Rectal smooth muscle tissue (tissue), 1 donor: ENCODE measurements around the gene ZNF497.
"Not testable (repeated sequence)": the region's sequence is repeated elsewhere in the genome, so short reads cannot be mapped to it uniquely, and the experiment has no call there.

Experiments
- H3K27ac ChIP-seq: one replicate; pipeline ENCODE4 v1.7.0; 2013; ENCODE audit warnings: low read depth, low read length, inconsistent platforms
- H3K27me3 ChIP-seq: one replicate; pipeline ENCODE4 v1.7.0; 2013; ENCODE audit warnings: low read length; ENCODE audit not compliant: control insufficient read depth, insufficient read depth
- H3K36me3 ChIP-seq: one replicate; pipeline ENCODE4 v1.7.0; 2013; ENCODE audit warnings: low read length; ENCODE audit not compliant: control insufficient read depth, insufficient read depth
- H3K4me1 ChIP-seq: one replicate; pipeline ENCODE4 v1.7.0; 2013; ENCODE audit warnings: low read length; ENCODE audit not compliant: control insufficient read depth, insufficient read depth
- H3K4me3 ChIP-seq: one replicate; pipeline ENCODE4 v1.7.0; 2013; ENCODE audit warnings: low read length
- H3K9ac ChIP-seq: one replicate; pipeline ENCODE4 v1.7.0; 2013; ENCODE audit warnings: low read length

Gene ZNF497

GRCh38 chr19:58325311-58326022 is 37.1 kb downstream of the ZNF497 start:
- no peaks in the 10 kb centered on the region for H3K36me3 ChIP-seq
- H3K27ac ChIP-seq, result no peak overlapping the region
- H3K4me3 ChIP-seq, result peak overlapping the region; percentile 5
- no peaks in the 10 kb centered on the region for H3K27me3 ChIP-seq
- H3K9ac ChIP-seq, result no peak overlapping the region
- peaks cover 4% of the 10 kb centered on the region for H3K4me1 ChIP-seq

- Histone ChIP-seq H3K4me3 (no peak overlapping the region), H3K36me3 (peaks cover 10% of the 10 kb centered on the region), H3K9ac (no peak overlapping the region), H3K27ac (no peak overlapping the region), H3K4me1 (no peaks in the 10 kb centered on the region), H3K27me3 (no peaks in the 10 kb centered on the region)
These were observed 43.3 kb downstream of the ZNF497 start for GRCh38 chr19:58319241-58319640.

- Histone ChIP-seq H3K36me3 (peaks cover 10% of the 10 kb centered on the region), H3K9ac (no peak overlapping the region), H3K27ac (no peak overlapping the region), H3K4me1 (no peaks in the 10 kb centered on the region), H3K27me3 (no peaks in the 10 kb centered on the region), H3K4me3 (no peak overlapping the region)
These were observed 44.3 kb downstream of the ZNF497 start for GRCh38 chr19:58318297-58318696.

- no peak overlapping the region for H3K4me3 ChIP-seq
- H3K36me3 ChIP-seq, result peaks cover 14% of the 10 kb centered on the region
- H3K27me3 ChIP-seq, result no peaks in the 10 kb centered on the region
- H3K9ac ChIP-seq, result no peak overlapping the region
- H3K4me1 ChIP-seq, result no peaks in the 10 kb centered on the region
- no peak overlapping the region for H3K27ac ChIP-seq
These were observed 45.0 kb downstream of the ZNF497 start for GRCh38 chr19:58317476-58318072.

GRCh38 chr19:58315580-58315979 is 47.0 kb downstream of the ZNF497 start:
- H3K27me3 ChIP-seq, result no peaks in the 10 kb centered on the region
- no peak overlapping the region for H3K27ac ChIP-seq
- H3K36me3 ChIP-seq, result peaks cover 23% of the 10 kb centered on the region
- no peaks in the 10 kb centered on the region for H3K4me1 ChIP-seq
- H3K4me3 ChIP-seq, result no peak overlapping the region
- H3K9ac ChIP-seq, result no peak overlapping the region

- H3K9ac ChIP-seq, result no peak overlapping the region
- no peak overlapping the region for H3K27ac ChIP-seq
- no peaks in the 10 kb centered on the region for H3K4me1 ChIP-seq
- no peaks in the 10 kb centered on the region for H3K27me3 ChIP-seq
- H3K36me3 ChIP-seq, result peaks cover 23% of the 10 kb centered on the region
- no peak overlapping the region for H3K4me3 ChIP-seq
These were observed 51.1 kb downstream of the ZNF497 start for GRCh38 chr19:58311345-58311865.

GRCh38 chr19:58310685-58311084 is 51.9 kb downstream of the ZNF497 start:
- H3K27ac ChIP-seq, H3K4me1 ChIP-seq, H3K27me3 ChIP-seq, H3K4me3 ChIP-seq, H3K9ac ChIP-seq: not testable (repeated sequence)
- H3K36me3 ChIP-seq, result peaks cover 18% of the 10 kb centered on the region

- Histone ChIP-seq H3K36me3 (peaks cover 11% of the 10 kb centered on the region), H3K4me3 (no peak overlapping the region), H3K9ac (no peak overlapping the region), H3K27ac (no peak overlapping the region), H3K4me1 (peaks cover 3% of the 10 kb centered on the region), H3K27me3 (no peaks in the 10 kb centered on the region)
These were observed 54.8 kb downstream of the ZNF497 start for GRCh38 chr19:58307736-58308135.

GRCh38 chr19:58305932-58306323 is 56.6 kb downstream of the ZNF497 start:
- no peak overlapping the region for H3K27ac ChIP-seq
- H3K27me3 ChIP-seq, result no peaks in the 10 kb centered on the region
- H3K9ac ChIP-seq, result peak overlapping the region; percentile 96
- peaks cover 3% of the 10 kb centered on the region for H3K4me1 ChIP-seq
- peak overlapping the region; percentile 100 for H3K4me3 ChIP-seq
- peaks cover under 1% of the 10 kb centered on the region for H3K36me3 ChIP-seq

- Histone ChIP-seq H3K4me3 (peak within 1 kb of the TSS; percentile 100), H3K4me1 (peaks cover 3% of the 10 kb centered on the region), H3K27ac (peak within 1 kb of the TSS; percentile 91), H3K9ac (peak within 1 kb of the TSS; percentile 96), H3K36me3 (peaks cover 6% of the 10 kb centered on the region), H3K27me3 (no peaks in the 10 kb centered on the region)
These were observed 57.3 kb downstream of the ZNF497 start, which contains the start of gene ERVK3-1 for GRCh38 chr19:58305065-58305931. ERVK3-1 (plus strand) TSS chr19:58305377; CDS start chr19:58312169, 6,792 bp downstream.

- Histone ChIP-seq H3K27me3 (no peaks in the 10 kb centered on the region), H3K36me3 (peaks cover 6% of the 10 kb centered on the region), H3K4me1 (peaks cover 3% of the 10 kb centered on the region), H3K9ac (peak overlapping the region; percentile 37), H3K27ac (peak overlapping the region; percentile 91), H3K4me3 (peak overlapping the region; percentile 100)
These were observed 57.8 kb downstream of the ZNF497 start for GRCh38 chr19:58304748-58305064.
